Loucy (cell line): Measurements from ENCODE around the gene C16orf74.

ENCODE experiments used
- H2AFZ ChIP-seq: fragments of 200-600 bp; sonication (generic); 2 replicates; pipeline ENCODE4 v1.6.0; 2016; ENCODE audit warnings: antibody characterized with exemption, mild to moderate bottlenecking, low read length, moderate library complexity
- H3F3A ChIP-seq: fragments of 200-600 bp; 2 replicates; pipeline ENCODE4 v1.6.0; 2016; ENCODE audit warnings: antibody characterized with exemption, low read depth, mild to moderate bottlenecking
- H3K27me3 ChIP-seq: fragments of 200-600 bp; sonication (generic); 2 replicates; pipeline ENCODE4 v1.6.1; 2014; ENCODE audit warnings: low read length, mild to moderate bottlenecking; ENCODE audit not compliant: insufficient read depth, poor library complexity, severe bottlenecking
- H3K36me3 ChIP-seq: fragments of 200-600 bp; sonication (generic); 2 replicates; pipeline ENCODE4 v1.6.1; 2016; ENCODE audit warnings: low read length; ENCODE audit not compliant: insufficient read depth
- H3K4me1 ChIP-seq: fragments of 200-600 bp; sonication (generic); 2 replicates; pipeline ENCODE4 v1.5.1; 2014; ENCODE audit warnings: low read length, mild to moderate bottlenecking; ENCODE audit not compliant: insufficient read depth, poor library complexity, severe bottlenecking
- H3K4me2 ChIP-seq: fragments of 200-600 bp; sonication (generic); 2 replicates; pipeline ENCODE4 v1.6.0; 2014; ENCODE audit warnings: antibody characterized with exemption, low read length, low read depth, mild to moderate bottlenecking; ENCODE audit not compliant: poor library complexity, severe bottlenecking
- H3K4me3 ChIP-seq: fragments of 200-600 bp; sonication (generic); 2 replicates; pipeline ENCODE4 v1.5.1; 2014; ENCODE audit warnings: low read length, mild to moderate bottlenecking, mixed read lengths; ENCODE audit not compliant: poor library complexity, severe bottlenecking
- H3K79me2 ChIP-seq: fragments of 200-600 bp; sonication (generic); 2 replicates; pipeline ENCODE4 v1.6.1; 2014; ENCODE audit warnings: low read length; ENCODE audit not compliant: insufficient read depth
- H3K9ac ChIP-seq: fragments of 200-600 bp; sonication (generic); 2 replicates; pipeline ENCODE4 v1.6.0; 2014; ENCODE audit warnings: mild to moderate bottlenecking, low read depth, low read length, moderate library complexity; ENCODE audit not compliant: poor library complexity, severe bottlenecking
- H3K9me2 ChIP-seq: fragments of 200-600 bp; sonication (generic); replicated peaks from 2 replicates; pipeline ENCODE4 v1.6.1; 2016; ENCODE audit warnings: low read depth, low read length, mixed read lengths
- H3K9me3 ChIP-seq: fragments of 200-600 bp; sonication (generic); 2 replicates; pipeline ENCODE4 v1.6.1; 2014; ENCODE audit warnings: mild to moderate bottlenecking, antibody characterized with exemption, low read length, low read depth; ENCODE audit not compliant: insufficient read depth
- H4K20me1 ChIP-seq: fragments of 200-600 bp; sonication (generic); 2 replicates; pipeline ENCODE4 v1.6.0; 2014; ENCODE audit warnings: antibody characterized with exemption, low read length, mild to moderate bottlenecking; ENCODE audit not compliant: insufficient read depth, poor library complexity, severe bottlenecking
- EZH2phosphoT487 ChIP-seq: fragments of 200-600 bp; IDR thresholded peaks from 2 replicates; pipeline ENCODE4 v1.6.1; 2018; ENCODE audit warnings: antibody characterized with exemption, mild to moderate bottlenecking, moderate library complexity, borderline replicate concordance
- TF ChIP-seq, protein P1 (sequence below): fragments of 200-600 bp; sonication (generic); conservative IDR thresholded peaks from 2 replicates; pipeline ENCODE4 v1.5.1; 2014; ENCODE audit warnings: mild to moderate bottlenecking, antibody characterized with exemption, low read length

C16orf74 gene

DNA sequence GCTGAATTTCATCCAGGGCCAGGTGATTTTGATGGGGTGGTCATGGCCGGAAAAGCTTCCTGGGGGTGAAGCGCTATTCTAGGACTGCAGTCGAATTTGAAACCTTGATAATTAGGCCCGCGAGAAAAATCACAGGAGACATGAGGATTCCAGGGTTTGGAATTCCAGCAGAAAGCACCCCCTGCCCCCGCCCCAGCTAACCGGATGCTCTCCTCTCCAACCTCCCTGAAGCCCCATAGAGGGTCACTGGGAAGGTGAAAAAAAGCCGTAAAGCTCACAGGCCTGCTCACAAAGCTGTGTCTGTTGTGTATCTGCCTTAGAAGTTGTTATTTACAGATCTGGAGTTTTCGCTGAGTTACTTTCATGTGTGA, 61.0 kb downstream of the C16orf74 start:
- TF ChIP-seq, protein P1, sequence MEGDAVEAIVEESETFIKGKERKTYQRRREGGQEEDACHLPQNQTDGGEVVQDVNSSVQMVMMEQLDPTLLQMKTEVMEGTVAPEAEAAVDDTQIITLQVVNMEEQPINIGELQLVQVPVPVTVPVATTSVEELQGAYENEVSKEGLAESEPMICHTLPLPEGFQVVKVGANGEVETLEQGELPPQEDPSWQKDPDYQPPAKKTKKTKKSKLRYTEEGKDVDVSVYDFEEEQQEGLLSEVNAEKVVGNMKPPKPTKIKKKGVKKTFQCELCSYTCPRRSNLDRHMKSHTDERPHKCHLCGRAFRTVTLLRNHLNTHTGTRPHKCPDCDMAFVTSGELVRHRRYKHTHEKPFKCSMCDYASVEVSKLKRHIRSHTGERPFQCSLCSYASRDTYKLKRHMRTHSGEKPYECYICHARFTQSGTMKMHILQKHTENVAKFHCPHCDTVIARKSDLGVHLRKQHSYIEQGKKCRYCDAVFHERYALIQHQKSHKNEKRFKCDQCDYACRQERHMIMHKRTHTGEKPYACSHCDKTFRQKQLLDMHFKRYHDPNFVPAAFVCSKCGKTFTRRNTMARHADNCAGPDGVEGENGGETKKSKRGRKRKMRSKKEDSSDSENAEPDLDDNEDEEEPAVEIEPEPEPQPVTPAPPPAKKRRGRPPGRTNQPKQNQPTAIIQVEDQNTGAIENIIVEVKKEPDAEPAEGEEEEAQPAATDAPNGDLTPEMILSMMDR = no peak
- no peak for TF ChIP-seq EZH2phosphoT487
- H2AFZ ChIP-seq = no peak overlapping the region
- no peaks in the 10 kb centered on the region for H3K36me3 ChIP-seq
- no peak overlapping the region for H3K4me3 ChIP-seq
- no peaks in the 10 kb centered on the region for H3F3A ChIP-seq
- H3K9ac ChIP-seq = no peak overlapping the region
- peaks cover 16% of the 10 kb centered on the region for H4K20me1 ChIP-seq
- no peaks in the 10 kb centered on the region for H3K27me3 ChIP-seq
- no peak overlapping the region for H3K4me2 ChIP-seq
- H3K79me2 ChIP-seq = peaks cover 35% of the 10 kb centered on the region
- no peaks in the 10 kb centered on the region for H3K9me2 ChIP-seq
- H3K9me3 ChIP-seq = no peaks in the 10 kb centered on the region
- H3K4me1 ChIP-seq = peaks cover 14% of the 10 kb centered on the region

DNA sequence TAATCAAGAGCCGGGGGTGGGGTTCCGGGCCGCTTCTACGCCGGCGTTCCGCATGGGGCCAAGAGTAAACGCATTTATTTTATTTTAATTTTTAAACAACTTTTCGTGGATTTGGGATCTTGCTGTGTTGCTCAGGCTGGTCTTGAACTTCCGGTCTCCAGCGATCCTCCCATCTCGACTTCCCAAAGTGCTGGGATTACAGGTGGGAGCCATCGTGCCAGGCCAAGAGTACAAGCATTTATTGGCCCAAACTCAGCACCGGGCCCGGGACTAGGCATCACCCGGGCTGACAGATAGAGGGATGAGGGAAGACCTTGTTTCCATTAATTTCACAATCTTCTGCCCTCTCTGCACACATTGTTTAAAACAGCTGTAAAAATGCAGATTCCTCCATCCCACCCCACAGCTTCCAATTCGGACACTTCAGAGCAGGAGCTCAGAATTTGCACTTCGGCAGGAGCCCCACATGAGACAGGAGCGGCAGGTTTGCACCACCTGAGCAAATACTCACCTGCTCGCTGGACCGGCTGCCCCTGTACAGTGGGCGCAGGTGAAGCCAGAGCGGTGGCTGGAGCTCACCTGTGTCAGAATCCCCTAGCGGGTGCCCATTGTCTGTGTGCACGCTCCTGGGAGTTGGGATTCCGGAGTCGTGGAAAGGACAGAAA, 61.5 kb downstream of the C16orf74 start:
- H3K4me3 ChIP-seq = peak overlapping the region; percentile 70
- H3K9me3 ChIP-seq = no peaks in the 10 kb centered on the region
- no peaks in the 10 kb centered on the region for H3K9me2 ChIP-seq
- H3F3A ChIP-seq = no peaks in the 10 kb centered on the region
- peaks cover 39% of the 10 kb centered on the region for H3K79me2 ChIP-seq
- H3K36me3 ChIP-seq = no peaks in the 10 kb centered on the region
- H3K9ac ChIP-seq = peak overlapping the region; percentile 56
- no peaks in the 10 kb centered on the region for H3K27me3 ChIP-seq
- peaks cover 16% of the 10 kb centered on the region for H4K20me1 ChIP-seq
- TF ChIP-seq, protein P1 = no peak
- no peak for TF ChIP-seq EZH2phosphoT487
- peak overlapping the region; percentile 67 for H2AFZ ChIP-seq
- H3K4me1 ChIP-seq = peaks cover 14% of the 10 kb centered on the region
- peak overlapping the region; percentile 85 for H3K4me2 ChIP-seq

DNA sequence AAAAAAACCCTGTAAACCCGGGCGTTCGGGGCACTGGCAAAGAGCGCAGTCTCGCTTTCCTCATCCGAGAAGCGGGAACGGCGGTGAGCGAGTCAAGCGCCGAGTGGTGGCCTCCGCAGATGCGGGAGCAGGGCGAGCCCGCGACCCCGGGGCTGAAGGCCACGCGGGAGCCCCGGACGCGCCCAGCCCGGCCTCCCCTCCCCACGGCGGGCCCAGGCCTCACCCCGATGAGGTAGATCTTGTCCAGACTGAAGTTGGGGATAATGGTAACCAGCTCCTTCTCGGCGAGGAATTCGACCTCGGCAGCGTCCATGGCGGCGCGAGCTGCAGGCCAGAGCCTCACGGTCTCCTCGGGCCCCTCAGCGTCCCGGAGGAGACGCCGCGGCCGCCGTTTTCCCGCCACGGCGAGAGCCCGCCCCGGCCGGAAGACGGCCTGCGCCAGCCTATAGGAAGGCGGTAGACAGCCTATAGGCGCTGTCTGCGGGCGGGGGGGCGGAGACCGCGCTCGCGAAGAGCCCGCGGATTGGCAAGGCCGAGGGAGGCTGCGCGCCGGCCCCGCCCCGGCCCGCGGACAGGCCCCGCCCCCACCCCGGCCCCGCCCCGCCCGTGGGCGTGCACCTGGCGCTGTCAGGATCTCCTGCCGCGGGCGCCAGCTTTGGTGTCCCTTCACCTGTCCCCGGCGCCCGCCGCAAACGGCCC, 62.2 kb downstream of the C16orf74 start, which contains the start of gene GINS2:
Gene GINS2, minus strand, starts transcription at position 369 of the 699 bp plus-strand sequence. Its CDS starts 56 bp downstream, at position 313.
- no peaks in the 10 kb centered on the region for H3K9me3 ChIP-seq
- no peaks in the 10 kb centered on the region for H3K36me3 ChIP-seq
- H3K4me2 ChIP-seq = peak within 1 kb of the TSS; percentile 87
- H3K79me2 ChIP-seq = peaks cover 45% of the 10 kb centered on the region
- H3F3A ChIP-seq = no peaks in the 10 kb centered on the region
- TF ChIP-seq, protein P1 = no peak
- TF ChIP-seq EZH2phosphoT487 = no peak
- peak within 1 kb of the TSS; percentile 85 for H3K9ac ChIP-seq
- peaks cover 16% of the 10 kb centered on the region for H4K20me1 ChIP-seq
- H3K9me2 ChIP-seq = no peaks in the 10 kb centered on the region
- H2AFZ ChIP-seq = peak within 1 kb of the TSS; percentile 91
- H3K27me3 ChIP-seq = no peaks in the 10 kb centered on the region
- peak within 1 kb of the TSS; percentile 96 for H3K4me3 ChIP-seq
- H3K4me1 ChIP-seq = peaks cover 14% of the 10 kb centered on the region
